Mesendoderm (in vitro differentiated cells): ENCODE data around the gene GPR27.

ENCODE experiments used
- DNase-seq: peaks from one replicate; pipeline ENCODE4 v3.0.0; 2013
- H2AK5ac ChIP-seq: 2 replicates; pipeline ENCODE4 v1.6.1; 2013; ENCODE audit warnings: low read length, inconsistent platforms
- H2BK120ac ChIP-seq: 2 replicates; pipeline ENCODE4 v1.6.1; 2013; ENCODE audit warnings: low read depth, mild to moderate bottlenecking, low read length, moderate library complexity, mixed read lengths
- H2BK15ac ChIP-seq: replicated peaks from 2 replicates; pipeline ENCODE4 v1.6.1; 2013; ENCODE audit warnings: low read depth, mild to moderate bottlenecking, moderate library complexity
- H2BK5ac ChIP-seq: 2 replicates; pipeline ENCODE4 v1.6.1; 2013; ENCODE audit warnings: low read length, inconsistent platforms
- H3K18ac ChIP-seq: 2 replicates; pipeline ENCODE4 v1.6.1; 2013; ENCODE audit warnings: mild to moderate bottlenecking, low read length, mixed read lengths
- H3K23ac ChIP-seq: one replicate; pipeline ENCODE4 v1.6.1; 2013; ENCODE audit warnings: low read length
- H3K27ac ChIP-seq: 2 replicates; pipeline ENCODE4 v1.5.1; 2013; ENCODE audit warnings: low read depth, mild to moderate bottlenecking, inconsistent platforms, low read length, moderate library complexity
- H3K27me3 ChIP-seq: 2 replicates; pipeline ENCODE4 v1.6.1; 2013; ENCODE audit warnings: low read length, control low read depth, mild to moderate bottlenecking, inconsistent platforms; ENCODE audit not compliant: insufficient read depth, poor library complexity
- H3K36me3 ChIP-seq: 2 replicates; pipeline ENCODE4 v1.6.1; 2013; ENCODE audit warnings: low read length, inconsistent platforms; ENCODE audit not compliant: control insufficient read depth, insufficient read depth
- H3K4ac ChIP-seq: one replicate; pipeline ENCODE4 v1.6.1; 2013; ENCODE audit warnings: low read depth, mild to moderate bottlenecking, low read length, moderate library complexity
- H3K4me1 ChIP-seq: 2 replicates; pipeline ENCODE4 v1.6.1; 2013; ENCODE audit warnings: low read depth, low read length, inconsistent platforms; ENCODE audit not compliant: control insufficient read depth
- H3K4me2 ChIP-seq: 2 replicates; pipeline ENCODE4 v1.6.1; 2013; ENCODE audit warnings: low read length
- H3K4me3 ChIP-seq: 2 replicates; pipeline ENCODE4 v1.5.1; 2013; ENCODE audit warnings: mild to moderate bottlenecking, low read length
- H3K56ac ChIP-seq: one replicate; pipeline ENCODE4 v1.6.1; 2013; ENCODE audit warnings: low read length
- H3K79me1 ChIP-seq: 2 replicates; pipeline ENCODE4 v1.6.1; 2013; ENCODE audit warnings: low read length, inconsistent platforms
- H3K79me2 ChIP-seq: 2 replicates; pipeline ENCODE4 v1.6.1; 2013; ENCODE audit warnings: mild to moderate bottlenecking, low read length; ENCODE audit not compliant: control insufficient read depth, insufficient read depth
- H3K9ac ChIP-seq: 2 replicates; pipeline ENCODE4 v1.6.1; 2013; ENCODE audit warnings: low read length, inconsistent platforms
- H4K5ac ChIP-seq: one replicate; pipeline ENCODE4 v1.6.1; 2013; ENCODE audit warnings: low read length
- H4K8ac ChIP-seq: one replicate; pipeline ENCODE4 v1.6.1; 2013; ENCODE audit warnings: low read depth, mild to moderate bottlenecking, control low read depth, low read length, moderate library complexity
- WGBS: extraction: QIAGEN DNeasy Blood & Tissue Kit; methylation state at CpG from one replicate; pipeline ENCODE4 v1.1.7; 2013; ENCODE audit warnings: low lambda C conversion rate, missing lambda C conversion rate; ENCODE audit not compliant: insufficient coverage; ENCODE audit errors: extremely low coverage; 5-methylcytosine and 5-hydroxymethylcytosine counted together

The GPR27 gene

GRCh38 chr3:71787851-71788405 lies 34.3 kb downstream of the GPR27 start:
- Histone ChIP-seq H2BK5ac (no peak overlapping the region), H3K79me2 (no peaks in the 10 kb centered on the region), H3K79me1 (no peaks in the 10 kb centered on the region), H3K23ac (no peak overlapping the region), H4K5ac (no peak overlapping the region), H2AK5ac (no peak overlapping the region), H2BK15ac (no peak overlapping the region), H3K27me3 (peaks cover 22% of the 10 kb centered on the region), H3K9ac (no peak overlapping the region), H3K4me1 (no peaks in the 10 kb centered on the region), H3K56ac (no peak overlapping the region), H3K36me3 (no peaks in the 10 kb centered on the region), H4K8ac (no peak overlapping the region), H2BK120ac (no peak overlapping the region), H3K18ac (no peak overlapping the region), H3K4me2 (no peak overlapping the region), H3K4ac (no peak overlapping the region), H3K4me3 (no peak overlapping the region), H3K27ac (no peak overlapping the region)
- no CpG with 5 or more reads among the region's 7 CpGs for WGBS
- DNase-seq: no peak

GRCh38 chr3:71789922-71790321 lies 36.3 kb downstream of the GPR27 start:
- H3K4ac ChIP-seq: no peak overlapping the region
- H3K36me3 ChIP-seq: no peaks in the 10 kb centered on the region
- no peaks in the 10 kb centered on the region for H3K4me1 ChIP-seq
- no peak overlapping the region for H3K23ac ChIP-seq
- no peak overlapping the region for H2BK15ac ChIP-seq
- WGBS: no CpG with 5 or more reads among the region's 1 CpG
- no peak overlapping the region for H3K4me2 ChIP-seq
- H3K4me3 ChIP-seq: no peak overlapping the region
- H3K9ac ChIP-seq: no peak overlapping the region
- no peak overlapping the region for H3K56ac ChIP-seq
- H3K27ac ChIP-seq: no peak overlapping the region
- H2AK5ac ChIP-seq: no peak overlapping the region
- no peaks in the 10 kb centered on the region for H3K79me1 ChIP-seq
- no peaks in the 10 kb centered on the region for H3K79me2 ChIP-seq
- DNase-seq: no peak
- no peak overlapping the region for H4K5ac ChIP-seq
- no peak overlapping the region for H2BK120ac ChIP-seq
- peaks cover 12% of the 10 kb centered on the region for H3K27me3 ChIP-seq
- H3K18ac ChIP-seq: no peak overlapping the region
- no peak overlapping the region for H2BK5ac ChIP-seq
- H4K8ac ChIP-seq: no peak overlapping the region

GRCh38 chr3:71791634-71792033 lies 38.0 kb downstream of the GPR27 start:
- no peak overlapping the region for H3K18ac ChIP-seq
- H2BK5ac ChIP-seq: no peak overlapping the region
- no peak overlapping the region for H2BK120ac ChIP-seq
- no CpG with 5 or more reads among the region's 1 CpG for WGBS
- no peak overlapping the region for H2AK5ac ChIP-seq
- no peak overlapping the region for H3K9ac ChIP-seq
- no peak overlapping the region for H3K4me3 ChIP-seq
- no peak overlapping the region for H3K4me2 ChIP-seq
- no peak overlapping the region for H4K5ac ChIP-seq
- no peak overlapping the region for H4K8ac ChIP-seq
- H3K27ac ChIP-seq: no peak overlapping the region
- no peaks in the 10 kb centered on the region for H3K79me2 ChIP-seq
- H3K4me1 ChIP-seq: no peaks in the 10 kb centered on the region
- H3K79me1 ChIP-seq: no peaks in the 10 kb centered on the region
- no peak overlapping the region for H3K56ac ChIP-seq
- no peak for DNase-seq
- no peak overlapping the region for H3K4ac ChIP-seq
- H3K36me3 ChIP-seq: no peaks in the 10 kb centered on the region
- H3K23ac ChIP-seq: no peak overlapping the region
- no peak overlapping the region for H2BK15ac ChIP-seq
- no peaks in the 10 kb centered on the region for H3K27me3 ChIP-seq

GRCh38 chr3:71796290-71796689 lies 42.6 kb downstream of the GPR27 start:
- Histone ChIP-seq H3K4me2 (no peak overlapping the region), H3K27me3 (no peaks in the 10 kb centered on the region), H2BK15ac (no peak overlapping the region), H2BK120ac (no peak overlapping the region), H3K9ac (no peak overlapping the region), H3K79me1 (no peaks in the 10 kb centered on the region), H3K36me3 (no peaks in the 10 kb centered on the region), H2AK5ac (no peak overlapping the region), H4K5ac (no peak overlapping the region), H4K8ac (no peak overlapping the region), H2BK5ac (no peak overlapping the region), H3K18ac (no peak overlapping the region), H3K56ac (no peak overlapping the region), H3K4me3 (no peak overlapping the region), H3K4ac (no peak overlapping the region), H3K79me2 (no peaks in the 10 kb centered on the region), H3K4me1 (no peaks in the 10 kb centered on the region), H3K23ac (no peak overlapping the region), H3K27ac (no peak overlapping the region)
- no CpG with 5 or more reads among the region's 3 CpGs for WGBS
- DNase-seq: no peak

GRCh38 chr3:71797455-71797854 lies 43.8 kb downstream of the GPR27 start:
- Histone ChIP-seq H4K5ac (no peak overlapping the region), H3K4me1 (no peaks in the 10 kb centered on the region), H3K56ac (no peak overlapping the region), H3K9ac (no peak overlapping the region), H4K8ac (no peak overlapping the region), H2BK15ac (no peak overlapping the region), H2AK5ac (no peak overlapping the region), H3K36me3 (no peaks in the 10 kb centered on the region), H2BK5ac (no peak overlapping the region), H3K27me3 (no peaks in the 10 kb centered on the region), H3K79me2 (no peaks in the 10 kb centered on the region), H3K4me3 (no peak overlapping the region), H3K4ac (no peak overlapping the region), H3K27ac (no peak overlapping the region), H3K79me1 (no peaks in the 10 kb centered on the region), H3K4me2 (no peak overlapping the region), H2BK120ac (no peak overlapping the region), H3K18ac (no peak overlapping the region), H3K23ac (no peak overlapping the region)
- no CpG with 5 or more reads among the region's 7 CpGs for WGBS
- DNase-seq: no peak

GRCh38 chr3:71800023-71800422 lies 46.4 kb downstream of the GPR27 start:
- Histone ChIP-seq H3K79me1 (no peaks in the 10 kb centered on the region), H3K23ac (no peak overlapping the region), H3K4me2 (no peak overlapping the region), H2BK5ac (no peak overlapping the region), H3K79me2 (no peaks in the 10 kb centered on the region), H3K27ac (no peak overlapping the region), H3K56ac (no peak overlapping the region), H2BK120ac (no peak overlapping the region), H3K9ac (no peak overlapping the region), H3K4me3 (no peak overlapping the region), H3K18ac (no peak overlapping the region), H2AK5ac (no peak overlapping the region), H3K4ac (no peak overlapping the region), H4K5ac (no peak overlapping the region), H4K8ac (no peak overlapping the region), H3K4me1 (no peaks in the 10 kb centered on the region), H2BK15ac (no peak overlapping the region), H3K36me3 (no peaks in the 10 kb centered on the region), H3K27me3 (no peaks in the 10 kb centered on the region)
- DNase-seq: no peak
- no CpG with 5 or more reads among the region's 3 CpGs for WGBS
